SU-DHL-6 (cell line): ENCODE results near the gene RAB38.

ENCODE experiments used
- H2AFZ ChIP-seq: fragments of 200-600 bp; sonication (generic); 2 replicates; pipeline ENCODE4 v1.6.1; 2014; ENCODE audit warnings: low read depth, mild to moderate bottlenecking, moderate library complexity, mixed read lengths, antibody characterized with exemption, low read length; ENCODE audit not compliant: severe bottlenecking
- H3F3A ChIP-seq: fragments of 200-600 bp; shearing (Covaris generic); 2 replicates; pipeline ENCODE4 v1.6.0; 2016; ENCODE audit warnings: antibody characterized with exemption, mild to moderate bottlenecking; ENCODE audit not compliant: insufficient read depth
- H3K27ac ChIP-seq: fragments of 200-600 bp; sonication (generic); 2 replicates; pipeline ENCODE4 v1.5.1; 2016; ENCODE audit warnings: low read depth, mild to moderate bottlenecking, low read length, moderate library complexity, mixed read lengths
- H3K27me3 ChIP-seq: fragments of 200-600 bp; sonication (generic), shearing (Covaris generic); 2 replicates; pipeline ENCODE4 v1.6.0; 2014; ENCODE audit warnings: mild to moderate bottlenecking, low read length
- H3K36me3 ChIP-seq: fragments of 200-600 bp; sonication (generic); 2 replicates; pipeline ENCODE4 v1.6.1; 2014; ENCODE audit warnings: mild to moderate bottlenecking, low read length, mixed read lengths
- H3K4me2 ChIP-seq: fragments of 300-600, 200-600 bp; shearing (Covaris generic), sonication (generic); 2 replicates; pipeline ENCODE4 v1.6.0; 2014; ENCODE audit warnings: low read length, low read depth, mild to moderate bottlenecking; ENCODE audit not compliant: poor library complexity, severe bottlenecking
- H3K4me3 ChIP-seq: fragments of 200-600 bp; sonication (generic); 2 replicates; pipeline ENCODE4 v1.5.1; 2014; ENCODE audit warnings: antibody characterized with exemption, low read length, mild to moderate bottlenecking, mixed read lengths; ENCODE audit not compliant: insufficient read depth, poor library complexity, severe bottlenecking
- H3K79me2 ChIP-seq: fragments of 200-600 bp; sonication (generic); 2 replicates; pipeline ENCODE4 v1.6.1; 2014; ENCODE audit warnings: mild to moderate bottlenecking, low read length, moderate library complexity; ENCODE audit not compliant: insufficient read depth
- H3K9ac ChIP-seq: fragments of 200-600 bp; sonication (generic); 2 replicates; pipeline ENCODE4 v1.7.0; 2014; ENCODE audit warnings: mild to moderate bottlenecking, low read length
- H3K9me2 ChIP-seq: fragments of 200-600 bp; sonication (generic); replicated peaks from 2 replicates; pipeline ENCODE4 v1.6.1; 2014; ENCODE audit warnings: low read length; ENCODE audit not compliant: insufficient read depth
- H3K9me3 ChIP-seq: fragments of 200-600 bp; sonication (generic); 2 replicates; pipeline ENCODE4 v1.6.1; 2014; ENCODE audit warnings: low read length, mixed read lengths; ENCODE audit not compliant: insufficient read depth
- H4K20me1 ChIP-seq: fragments of 200-600 bp; sonication (generic); 2 replicates; pipeline ENCODE4 v1.6.1; 2014; ENCODE audit warnings: low read depth, mild to moderate bottlenecking, antibody characterized with exemption, low read length, moderate library complexity, mixed read lengths
- CTCF ChIP-seq: fragments of 200-600 bp; sonication (generic); IDR thresholded peaks from one replicate; pipeline ENCODE4 v1.5.1; 2017; ENCODE audit warnings: antibody characterized with exemption, mild to moderate bottlenecking, low read length, moderate library complexity; ENCODE audit not compliant: insufficient read depth, poor library complexity, severe bottlenecking
- EZH2phosphoT487 ChIP-seq: fragments of 200-600 bp; sonication (generic), shearing (Covaris generic); conservative IDR thresholded peaks from 2 replicates; pipeline ENCODE4 v1.6.1; 2018; ENCODE audit warnings: mild to moderate bottlenecking, antibody characterized with exemption, low read length, moderate library complexity, mixed read lengths

The RAB38 gene

GRCh38 chr11:88105951-88106350 is 69.3 kb downstream of the RAB38 start:
- no peaks in the 10 kb centered on the region for H3K79me2 ChIP-seq
- no peak overlapping the region for H2AFZ ChIP-seq
- no peak overlapping the region for H3K9ac ChIP-seq
- H3K27ac ChIP-seq: no peak overlapping the region
- H3F3A ChIP-seq: no peaks in the 10 kb centered on the region
- no peaks in the 10 kb centered on the region for H3K36me3 ChIP-seq
- H3K4me2 ChIP-seq: no peak overlapping the region
- no peaks in the 10 kb centered on the region for H3K9me2 ChIP-seq
- TF ChIP-seq CTCF: no peak
- TF ChIP-seq EZH2phosphoT487: no peak
- no peaks in the 10 kb centered on the region for H3K27me3 ChIP-seq
- no peaks in the 10 kb centered on the region for H3K9me3 ChIP-seq
- no peaks in the 10 kb centered on the region for H4K20me1 ChIP-seq
- no peak overlapping the region for H3K4me3 ChIP-seq

GRCh38 chr11:88105526-88105925 is 69.7 kb downstream of the RAB38 start:
- no peak for TF ChIP-seq EZH2phosphoT487
- TF ChIP-seq CTCF: no peak
- Histone ChIP-seq H3K79me2 (no peaks in the 10 kb centered on the region), H2AFZ (no peak overlapping the region), H3K27ac (no peak overlapping the region), H3K4me3 (no peak overlapping the region), H3K9me2 (no peaks in the 10 kb centered on the region), H4K20me1 (no peaks in the 10 kb centered on the region), H3K9ac (no peak overlapping the region), H3F3A (no peaks in the 10 kb centered on the region), H3K27me3 (no peaks in the 10 kb centered on the region), H3K4me2 (no peak overlapping the region), H3K36me3 (no peaks in the 10 kb centered on the region), H3K9me3 (no peaks in the 10 kb centered on the region)

GRCh38 chr11:88104408-88104807 is 70.8 kb downstream of the RAB38 start:
- no peaks in the 10 kb centered on the region for H3K36me3 ChIP-seq
- no peak overlapping the region for H2AFZ ChIP-seq
- no peak for TF ChIP-seq CTCF
- no peaks in the 10 kb centered on the region for H3K9me2 ChIP-seq
- H3K4me3 ChIP-seq: no peak overlapping the region
- H3K4me2 ChIP-seq: no peak overlapping the region
- no peaks in the 10 kb centered on the region for H3K9me3 ChIP-seq
- H3K27ac ChIP-seq: no peak overlapping the region
- H3K9ac ChIP-seq: no peak overlapping the region
- no peaks in the 10 kb centered on the region for H4K20me1 ChIP-seq
- H3F3A ChIP-seq: no peaks in the 10 kb centered on the region
- no peaks in the 10 kb centered on the region for H3K79me2 ChIP-seq
- no peaks in the 10 kb centered on the region for H3K27me3 ChIP-seq
